Measurements from ENCODE around the gene ASB7.

DNA sequence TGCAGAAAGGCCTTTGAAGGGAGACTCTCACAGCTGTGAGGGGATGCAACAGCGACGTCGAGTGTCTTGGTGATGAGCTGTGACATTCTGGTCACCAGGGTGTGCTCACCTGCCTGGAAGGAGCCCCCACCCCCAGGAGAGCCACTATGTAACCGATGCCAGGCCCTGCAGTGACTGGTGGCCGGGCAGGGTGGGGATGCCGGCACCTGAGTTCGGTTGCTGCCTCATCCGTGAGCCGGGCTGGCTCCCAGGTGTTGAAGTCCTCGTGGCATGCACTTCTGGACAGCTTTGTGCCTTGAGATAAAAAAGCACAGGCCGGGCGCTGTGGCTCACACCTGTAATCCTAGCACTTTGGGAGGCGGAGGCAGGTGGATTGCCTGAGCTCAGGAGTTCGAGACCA is 56.5 kb downstream of the ASB7 start:
- TF ChIP-seq POLR2A (IDR thresholded peaks at IDR 0.05) (no peak), EP300 (IDR thresholded peaks at IDR 0.05) (no peak)
- TF ChIP-seq, protein P1, sequence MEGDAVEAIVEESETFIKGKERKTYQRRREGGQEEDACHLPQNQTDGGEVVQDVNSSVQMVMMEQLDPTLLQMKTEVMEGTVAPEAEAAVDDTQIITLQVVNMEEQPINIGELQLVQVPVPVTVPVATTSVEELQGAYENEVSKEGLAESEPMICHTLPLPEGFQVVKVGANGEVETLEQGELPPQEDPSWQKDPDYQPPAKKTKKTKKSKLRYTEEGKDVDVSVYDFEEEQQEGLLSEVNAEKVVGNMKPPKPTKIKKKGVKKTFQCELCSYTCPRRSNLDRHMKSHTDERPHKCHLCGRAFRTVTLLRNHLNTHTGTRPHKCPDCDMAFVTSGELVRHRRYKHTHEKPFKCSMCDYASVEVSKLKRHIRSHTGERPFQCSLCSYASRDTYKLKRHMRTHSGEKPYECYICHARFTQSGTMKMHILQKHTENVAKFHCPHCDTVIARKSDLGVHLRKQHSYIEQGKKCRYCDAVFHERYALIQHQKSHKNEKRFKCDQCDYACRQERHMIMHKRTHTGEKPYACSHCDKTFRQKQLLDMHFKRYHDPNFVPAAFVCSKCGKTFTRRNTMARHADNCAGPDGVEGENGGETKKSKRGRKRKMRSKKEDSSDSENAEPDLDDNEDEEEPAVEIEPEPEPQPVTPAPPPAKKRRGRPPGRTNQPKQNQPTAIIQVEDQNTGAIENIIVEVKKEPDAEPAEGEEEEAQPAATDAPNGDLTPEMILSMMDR (IDR thresholded peaks at IDR 0.05), result no peak
